AG09309 (cell line): Measurements from ENCODE around the gene ARHGAP25.

Source experiments
- DNase-seq: peaks from one replicate; pipeline ENCODE4 v3.0.0-alpha.2; 2010; ENCODE audit warnings: low read depth
- H3K4me3 ChIP-seq: 2 replicates; pipeline ENCODE4 v1.5.1; 2011; ENCODE audit warnings: mild to moderate bottlenecking, low read depth, low read length, moderate library complexity; ENCODE audit not compliant: control insufficient read depth
- CTCF ChIP-seq: IDR thresholded peaks from 2 replicates; pipeline ENCODE4 v1.5.1; 2011; ENCODE audit warnings: mild to moderate bottlenecking, low read depth, low read length, inconsistent platforms; ENCODE audit not compliant: insufficient read depth, control insufficient read depth; ENCODE audit errors: missing control alignments

ARHGAP25 gene

GRCh38 chr2:68790600-68790999 lies 56.0 kb downstream of the ARHGAP25 start:
- no peak for TF ChIP-seq CTCF
- H3K4me3 ChIP-seq: no peak overlapping the region
- no peak for DNase-seq

DNA sequence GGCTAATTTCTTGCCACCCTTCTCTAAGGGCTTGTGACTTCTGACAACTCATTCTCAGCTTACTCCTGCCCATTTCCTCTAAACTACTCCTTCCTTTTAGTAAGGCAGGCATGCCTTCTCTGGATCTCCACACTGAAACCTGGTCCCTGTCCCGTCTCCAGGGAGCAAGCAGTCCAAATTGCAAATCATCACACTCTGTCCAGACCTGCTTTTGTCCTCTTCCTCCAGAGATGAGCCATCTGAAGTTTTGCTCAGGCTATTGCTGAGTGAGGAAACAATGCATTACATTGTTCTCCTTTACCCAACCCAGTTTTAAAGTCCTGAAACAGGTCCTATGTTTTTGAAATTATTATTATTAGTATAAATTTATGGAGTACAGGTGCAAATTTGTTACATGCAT lies 57.3 kb downstream of the ARHGAP25 start:
- no peak overlapping the region for H3K4me3 ChIP-seq
- DNase-seq: no peak
- TF ChIP-seq CTCF: no peak

DNA sequence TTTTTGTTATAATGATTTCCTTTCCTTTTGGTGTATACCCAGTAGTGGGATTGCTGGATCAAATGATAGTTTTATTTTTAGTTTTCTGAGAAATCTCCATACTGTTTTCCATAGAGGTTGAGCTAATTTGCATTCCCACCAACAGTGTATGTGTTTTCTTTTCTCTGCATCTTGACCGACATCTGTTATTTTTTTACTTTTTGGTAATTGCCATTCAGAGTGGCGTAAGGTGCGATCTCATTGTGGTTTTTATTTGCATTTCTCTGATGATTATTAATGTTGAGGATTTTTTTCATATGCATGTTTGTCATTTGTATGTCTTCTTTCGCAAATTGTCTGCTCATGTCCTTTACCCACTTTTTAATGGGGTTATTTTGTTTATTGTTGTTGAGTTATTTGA lies 58.1 kb downstream of the ARHGAP25 start:
- no peak for TF ChIP-seq CTCF
- no peak overlapping the region for H3K4me3 ChIP-seq
- DNase-seq: no peak

DNA sequence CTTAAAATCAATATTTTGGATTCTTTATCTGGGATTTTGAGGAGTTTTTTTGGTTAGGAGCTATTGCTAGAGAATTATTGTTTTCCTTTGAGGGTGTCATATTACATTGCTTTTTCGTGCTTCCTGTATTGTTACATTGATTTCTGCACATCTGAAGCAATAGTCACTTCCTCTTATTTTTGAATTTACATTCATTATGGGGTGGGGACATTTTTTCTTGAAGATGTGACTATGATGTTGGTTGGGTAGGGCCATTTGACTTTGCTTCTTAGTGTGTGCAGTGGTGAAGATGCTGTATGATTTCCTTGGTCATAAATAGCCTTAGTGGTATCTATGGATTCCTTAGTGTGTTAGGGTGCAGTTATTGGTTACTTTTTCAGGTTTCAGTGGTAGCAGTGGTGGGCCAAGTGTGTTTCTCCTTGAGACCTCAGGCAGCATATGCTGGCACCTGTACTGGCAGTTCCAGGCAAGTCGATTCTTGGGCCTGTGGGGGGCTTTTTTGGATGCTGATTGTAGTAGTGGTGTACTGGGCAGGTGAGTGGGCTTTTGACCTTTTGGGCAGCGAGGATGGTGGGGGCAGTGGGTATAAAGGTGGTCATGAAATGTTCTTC lies 61.8 kb downstream of the ARHGAP25 start:
- DNase-seq: no peak
- H3K4me3 ChIP-seq: no peak overlapping the region
- no peak for TF ChIP-seq CTCF

DNA sequence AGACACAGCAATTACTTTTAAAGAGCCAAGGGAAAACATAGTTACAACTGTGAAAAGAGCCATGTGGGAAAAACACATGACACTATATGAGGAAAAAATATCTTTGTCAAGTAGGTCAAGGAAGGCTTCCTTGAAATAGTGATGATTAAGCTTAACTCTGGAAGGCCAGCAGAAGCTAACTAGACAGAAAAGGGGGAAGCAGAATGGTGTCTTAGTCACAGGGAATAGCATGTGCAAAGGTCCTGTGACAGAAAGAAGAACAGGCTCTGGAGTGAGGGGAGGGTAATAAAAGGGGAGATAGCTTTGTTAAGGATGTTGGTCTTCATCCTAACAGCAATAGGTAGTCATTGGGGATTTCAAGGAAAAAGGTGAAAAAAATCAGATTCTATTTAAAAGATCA lies 64.0 kb downstream of the ARHGAP25 start:
- no peak for TF ChIP-seq CTCF
- no peak for DNase-seq

DNA sequence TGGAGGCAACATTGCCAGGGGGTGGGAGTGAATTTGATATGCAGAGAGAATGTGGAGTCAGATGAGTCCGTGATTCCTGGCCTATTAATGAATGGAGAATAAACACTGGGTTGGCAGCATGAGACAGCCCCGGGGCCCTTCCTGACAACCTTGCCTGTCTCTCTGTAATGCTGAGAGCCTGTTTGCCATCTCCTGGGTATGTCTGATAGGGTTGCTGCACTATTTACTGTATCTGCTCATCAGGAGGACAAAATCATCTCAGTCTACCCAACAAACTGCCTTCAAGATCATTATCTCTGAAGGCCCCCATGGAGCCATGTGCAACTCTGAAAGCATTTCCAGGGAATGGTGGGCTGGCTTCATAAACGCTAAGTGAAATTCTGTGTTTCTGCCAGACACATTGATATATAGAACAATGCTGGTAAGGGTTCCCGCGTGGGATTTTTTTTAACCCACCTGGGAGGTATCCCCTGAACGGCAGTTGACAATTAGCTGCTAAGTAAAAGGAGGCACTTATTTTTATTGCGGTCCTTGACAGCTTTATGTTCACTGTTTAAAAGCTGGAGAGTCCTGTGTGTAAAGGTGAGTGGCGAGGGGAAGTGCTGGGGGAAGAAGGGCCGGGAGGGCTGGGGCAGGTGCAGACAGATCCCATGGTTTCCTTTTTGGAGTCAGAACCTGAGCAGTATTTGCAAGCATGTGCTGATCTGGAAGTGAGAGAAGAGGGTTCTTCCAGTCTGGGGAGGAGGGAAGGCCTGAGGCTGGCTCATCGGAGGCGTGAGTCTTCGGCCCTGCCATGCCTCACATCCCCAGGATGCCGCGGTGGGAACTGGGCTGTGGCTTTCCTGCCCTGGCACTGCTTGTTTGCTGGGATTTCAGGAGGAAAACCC lies 64.8 kb downstream of the ARHGAP25 start:
- TF ChIP-seq CTCF: no peak
- no peak overlapping the region for H3K4me3 ChIP-seq
- DNase-seq: no peak

More for the DNA sequence above, 64.0 kb downstream of the ARHGAP25 start:
- H3K4me3 ChIP-seq: no peak overlapping the region
